PC-3 (cell line): ENCODE data around the gene TAS2R31. TPM values are rescaled to one million over a fixed set of nuclear protein-coding genes. Genes with fewer than 3 reads are reported as not detected.
"Not testable (repeated sequence)": the region's sequence is repeated elsewhere in the genome, so short reads cannot be mapped to it uniquely, and the experiment has no call there.

Experiments used
- ATAC-seq: fragments of 200-7000 bp; cut with Tn5 transposase; 2 replicates; pipeline ENCODE4 v1.9.1; 2020; ENCODE audit warnings: mild to moderate bottlenecking, moderate library complexity
- BruUV-seq: library from RNA; stranded (reverse); fragments of 400-500 nt; replicated peaks from 2 replicates; lab custom pipeline; 2021; lab: Mats Ljungman, UMichigan
- CTCF ChIA-PET: fragments of 300-600 bp; sonication (Branson Sonifier 250); formaldehyde crosslinking; loops from one replicate; lab custom pipeline; 2022; ENCODE audit warnings: antibody characterized with exemption; lab: Charles Lee
- POLR2A ChIA-PET: fragments of 300-600 bp; sonication (Branson Sonifier 250); formaldehyde crosslinking; loops from one replicate; lab custom pipeline; 2022; ENCODE audit warnings: antibody characterized with exemption; ENCODE audit not compliant: unreplicated experiment; lab: Charles Lee
- DNase-seq: peaks from one replicate; pipeline ENCODE4 v3.0.0-alpha.2; 2015
- H2AFZ ChIP-seq: fragments of 300-600 bp; sonication (generic); 2 replicates; pipeline ENCODE4 v1.6.0; 2016; ENCODE audit warnings: antibody characterized with exemption, low read length
- H3F3A ChIP-seq: fragments of 300-600 bp; sonication (generic); one replicate; pipeline ENCODE4 v1.6.0; 2017; ENCODE audit warnings: antibody characterized with exemption, low read length, control low read depth, mild to moderate bottlenecking; ENCODE audit not compliant: unreplicated experiment
- H3K27ac ChIP-seq: fragments of 300-600 bp; sonication (generic); 2 replicates; pipeline ENCODE4 v1.5.1; 2016; ENCODE audit warnings: mild to moderate bottlenecking, low read length
- H3K27me3 ChIP-seq: fragments of 300-600 bp; sonication (generic); 2 replicates; pipeline ENCODE4 v1.6.1; 2016; ENCODE audit warnings: low read length, mixed read lengths
- H3K36me3 ChIP-seq: fragments of 300-600 bp; sonication (generic); 2 replicates; pipeline ENCODE4 v1.6.1; 2016; ENCODE audit warnings: low read depth, mixed run types, low read length, mixed read lengths
- H3K4me1 ChIP-seq: fragments of 300-600 bp; sonication (generic); 2 replicates; pipeline ENCODE4 v1.5.1; 2016; ENCODE audit warnings: low read length; ENCODE audit not compliant: insufficient read depth
- H3K4me2 ChIP-seq: fragments of 300-600 bp; sonication (generic); 2 replicates; pipeline ENCODE4 v1.6.0; 2016; ENCODE audit warnings: low read length
- H3K4me3 ChIP-seq: fragments of 300-600 bp; sonication (generic); 2 replicates; pipeline ENCODE4 v1.5.1; 2016; ENCODE audit warnings: mild to moderate bottlenecking, low read length, mixed read lengths
- H3K79me2 ChIP-seq: fragments of 300-600 bp; sonication (generic); 2 replicates; pipeline ENCODE4 v1.6.1; 2017; ENCODE audit warnings: low read length, mixed read lengths
- H3K9ac ChIP-seq: fragments of 300-600 bp; sonication (generic); 2 replicates; pipeline ENCODE4 v1.6.0; 2016; ENCODE audit warnings: mild to moderate bottlenecking, low read length
- H3K9me2 ChIP-seq: fragments of 300-600 bp; sonication (generic); replicated peaks from 2 replicates; pipeline ENCODE4 v1.6.1; 2016; ENCODE audit warnings: mixed run types, low read length, mixed read lengths
- H3K9me3 ChIP-seq: fragments of 300-600 bp; sonication (generic); 2 replicates; pipeline ENCODE4 v1.6.1; 2016; ENCODE audit warnings: low read length, mixed read lengths
- H4K20me1 ChIP-seq: fragments of 300-600 bp; sonication (generic); 2 replicates; pipeline ENCODE4 v1.6.1; 2016; ENCODE audit warnings: low read length, mixed read lengths
- EZH2 ChIP-seq: fragments of 300-600 bp; sonication (generic); IDR thresholded peaks from one replicate; pipeline ENCODE4 v1.6.1; 2017; ENCODE audit warnings: antibody characterized with exemption, mild to moderate bottlenecking, low read length; ENCODE audit not compliant: unreplicated experiment
- EZH2phosphoT487 ChIP-seq: fragments of 300-600 bp; sonication (generic); IDR thresholded peaks from 2 replicates; pipeline ENCODE4 v1.6.1; 2018; ENCODE audit warnings: mild to moderate bottlenecking, antibody characterized with exemption, low read length, borderline replicate concordance
- intact Hi-C: fragments of 100-400 bp; cut with micrococcal nuclease; formaldehyde crosslinking; loops from 2 replicates; pipeline ENCODE4 v1.9.0; 2023
- total RNA-seq: library from RNA; depleted of rRNA; stranded (reverse); fragments of >200 nt; gene quantifications from 2 replicates; pipeline ENCODE4 v1.2.3, GENCODE V29; 2014
- TF ChIP-seq, protein P1 (sequence below): fragments of 300-600 bp; sonication (generic); conservative IDR thresholded peaks from 2 replicates; pipeline ENCODE4 v1.5.1; 2017; ENCODE audit warnings: antibody characterized with exemption, low read depth, mild to moderate bottlenecking, low read length

The TAS2R31 gene
- total RNA-seq, 1 experiment from 2014 or later: 0.55 TPM

- TF ChIP-seq EZH2phosphoT487: no peak
- TF ChIP-seq, protein P1, sequence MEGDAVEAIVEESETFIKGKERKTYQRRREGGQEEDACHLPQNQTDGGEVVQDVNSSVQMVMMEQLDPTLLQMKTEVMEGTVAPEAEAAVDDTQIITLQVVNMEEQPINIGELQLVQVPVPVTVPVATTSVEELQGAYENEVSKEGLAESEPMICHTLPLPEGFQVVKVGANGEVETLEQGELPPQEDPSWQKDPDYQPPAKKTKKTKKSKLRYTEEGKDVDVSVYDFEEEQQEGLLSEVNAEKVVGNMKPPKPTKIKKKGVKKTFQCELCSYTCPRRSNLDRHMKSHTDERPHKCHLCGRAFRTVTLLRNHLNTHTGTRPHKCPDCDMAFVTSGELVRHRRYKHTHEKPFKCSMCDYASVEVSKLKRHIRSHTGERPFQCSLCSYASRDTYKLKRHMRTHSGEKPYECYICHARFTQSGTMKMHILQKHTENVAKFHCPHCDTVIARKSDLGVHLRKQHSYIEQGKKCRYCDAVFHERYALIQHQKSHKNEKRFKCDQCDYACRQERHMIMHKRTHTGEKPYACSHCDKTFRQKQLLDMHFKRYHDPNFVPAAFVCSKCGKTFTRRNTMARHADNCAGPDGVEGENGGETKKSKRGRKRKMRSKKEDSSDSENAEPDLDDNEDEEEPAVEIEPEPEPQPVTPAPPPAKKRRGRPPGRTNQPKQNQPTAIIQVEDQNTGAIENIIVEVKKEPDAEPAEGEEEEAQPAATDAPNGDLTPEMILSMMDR: no peak
- TF ChIP-seq EZH2: no peak
- BruUV-seq: no TSS peak
- intact Hi-C loops: no loop called here
- CTCF ChIA-PET: no interaction called here
- Histone ChIP-seq H3K36me3 (no peaks in the 10 kb centered on the region), H3K79me2 (no peaks in the 10 kb centered on the region), H3K9me2 (no peaks in the 10 kb centered on the region), H3K27me3 (no peaks in the 10 kb centered on the region), H3K27ac (no peak overlapping the region), H3F3A (no peaks in the 10 kb centered on the region), H3K4me2 (no peak overlapping the region), H4K20me1 (no peaks in the 10 kb centered on the region), H2AFZ (no peak overlapping the region), H3K9me3 (no peaks in the 10 kb centered on the region), H3K9ac (no peak overlapping the region), H3K4me3 (no peak overlapping the region), H3K4me1 (no peaks in the 10 kb centered on the region)
- ATAC-seq (no peak), DNase-seq (no peak)
- POLR2A ChIA-PET: no interaction called here
These were observed 36.3 kb upstream of the TAS2R31 start for GRCh38 chr12:11067514-11067913.

GRCh38 chr12:11062194-11062593, 31.0 kb upstream of the TAS2R31 start, which contains the start of gene TAS2R46:
Gene TAS2R46 (minus strand): TSS chr12:11062294. CDS start chr12:11062294, 0 bp downstream.
- H3K27ac ChIP-seq, H3K27me3 ChIP-seq, H3K79me2 ChIP-seq, H3K9me2 ChIP-seq, H3K4me3 ChIP-seq, H2AFZ ChIP-seq, BruUV-seq, intact Hi-C loops, H3K9me3 ChIP-seq, CTCF ChIA-PET, H3K36me3 ChIP-seq, H4K20me1 ChIP-seq, H3K4me2 ChIP-seq, DNase-seq, H3F3A ChIP-seq, H3K9ac ChIP-seq, H3K4me1 ChIP-seq, ATAC-seq, POLR2A ChIA-PET: not testable (repeated sequence)

- TF ChIP-seq EZH2 (no peak), EZH2phosphoT487 (no peak)
- TF ChIP-seq, protein P1: no peak
- intact Hi-C loops: no loop called here
- Histone ChIP-seq H4K20me1 (no peaks in the 10 kb centered on the region), H3K9me3 (no peaks in the 10 kb centered on the region), H3K9me2 (no peaks in the 10 kb centered on the region), H3K79me2 (no peaks in the 10 kb centered on the region), H3K9ac (no peak overlapping the region), H3K4me2 (no peak overlapping the region), H3K36me3 (no peaks in the 10 kb centered on the region), H3K4me1 (no peaks in the 10 kb centered on the region), H3K27me3 (no peaks in the 10 kb centered on the region), H3K27ac (no peak overlapping the region), H2AFZ (no peak overlapping the region), H3F3A (no peaks in the 10 kb centered on the region), H3K4me3 (no peak overlapping the region)
- POLR2A ChIA-PET: no interaction called here
- no TSS peak for BruUV-seq
- ATAC-seq: no peak
- no peak for DNase-seq
- CTCF ChIA-PET: no interaction called here
These were observed 28.6 kb upstream of the TAS2R31 start for GRCh38 chr12:11059784-11060183.
